Calu3 (cell line): ENCODE measurements around the gene RAVER1. TPM values are rescaled to one million over a fixed set of nuclear protein-coding genes. Genes with fewer than 3 reads are reported as not detected.
"Not testable (repeated sequence)": the region's sequence is repeated elsewhere in the genome, so short reads cannot be mapped to it uniquely, and the experiment has no call there.

ENCODE experiments used
- Bru-seq: library from RNA; stranded (reverse); fragments of 400-500 nt; gene quantifications from one replicate; lab custom pipeline; 2021; lab: Mats Ljungman, UMichigan
- BruChase-seq, 2 experiments: library from RNA; stranded (reverse); fragments of 400-500 nt; gene quantifications; one replicate each; lab custom pipeline; 2021; lab: Mats Ljungman, UMichigan
- BruUV-seq: library from RNA; stranded (reverse); fragments of 400-500 nt; replicated peaks from 2 replicates; lab custom pipeline; 2021; lab: Mats Ljungman, UMichigan
- CTCF ChIA-PET: fragments of 300-600 bp; sonication (Branson Sonifier 250); formaldehyde crosslinking; loops from one replicate; lab custom pipeline; 2022; ENCODE audit warnings: antibody characterized with exemption; lab: Charles Lee
- DNase-seq: peaks from one replicate; pipeline ENCODE4 v3.0.0; 2022
- H3K27ac Mint-ChIP-seq: one replicate; pipeline ENCODE4 v1.8.0; 2022; ENCODE audit warnings: mixed read lengths; ENCODE audit not compliant: unreplicated experiment
- H3K27me3 Mint-ChIP-seq: one replicate; pipeline ENCODE4 v1.8.0; 2022; ENCODE audit warnings: mixed read lengths; ENCODE audit not compliant: unreplicated experiment
- H3K36me3 Mint-ChIP-seq: one replicate; pipeline ENCODE4 v1.8.0; 2022; ENCODE audit warnings: mild to moderate bottlenecking, moderate library complexity, mixed read lengths; ENCODE audit not compliant: insufficient read depth, unreplicated experiment
- H3K4me1 Mint-ChIP-seq: one replicate; pipeline ENCODE4 v1.8.0; 2022; ENCODE audit warnings: mild to moderate bottlenecking, low read depth, mixed read lengths; ENCODE audit not compliant: unreplicated experiment
- H3K4me3 Mint-ChIP-seq: one replicate; pipeline ENCODE4 v1.8.0; 2022; ENCODE audit warnings: mild to moderate bottlenecking, low read depth, moderate library complexity, mixed read lengths; ENCODE audit not compliant: unreplicated experiment
- H3K9me3 Mint-ChIP-seq: one replicate; pipeline ENCODE4 v1.8.0; 2022; ENCODE audit warnings: low read depth, mixed read lengths; ENCODE audit not compliant: unreplicated experiment
- CTCF ChIP-seq: fragments of 200-600 bp; IDR thresholded peaks from one replicate; pipeline ENCODE4 v1.8.0; 2022; ENCODE audit warnings: antibody characterized with exemption; ENCODE audit not compliant: unreplicated experiment
- intact Hi-C: fragments of 100-400 bp; cut with micrococcal nuclease; formaldehyde crosslinking; loops from one replicate; pipeline ENCODE4 v1.10.0; 2022; ENCODE audit not compliant: unreplicated experiment
- long read RNA-seq: library from polyadenylated mRNA; stranded (forward); transcript quantifications from one replicate; pipeline ENCODE4 v2.0.0, GENCODE V29; 2022
- total RNA-seq: library from RNA; stranded (reverse); gene quantifications from 2 replicates; pipeline ENCODE4 v1.2.3, GENCODE V29; 2022

Gene RAVER1
- total RNA-seq, result 38.5 and 43.2 TPM in 2 replicates
- percentile 57 among the genes with signal in this experiment for Bru-seq, nascent RNA
- BruChase-seq, experiment 1, labeled RNA remaining after a 6-hour chase, result percentile 74 among the genes with signal in this experiment
- percentile 70 among the genes with signal in this experiment for BruChase-seq, experiment 2, labeled RNA remaining after a 2-hour chase
- long read RNA-seq, transcript RAVER1-208 (13 exons, 3,501 nt), result major isoform, 14 of 37 reads
- long read RNA-seq, partial matches to known transcripts, result 6 of 37 reads
- long read RNA-seq, other reads (novel, unspliced or antisense), result 17 of 37 reads

- Mint-ChIP-seq H3K4me1 (no peaks in the 10 kb centered on the region), H3K36me3 (peaks cover 44% of the 10 kb centered on the region), H3K27me3 (no peaks in the 10 kb centered on the region), H3K9me3 (no peaks in the 10 kb centered on the region), H3K4me3 (peak within 1 kb of the TSS; percentile 89), H3K27ac (peak within 1 kb of the TSS; percentile 66)
- intact Hi-C loops, result no loop called here
- no peak for TF ChIP-seq CTCF
- no TSS peak for BruUV-seq
- peak; percentile 94 for DNase-seq
- CTCF ChIA-PET, result interaction anchor here (0.6 to 1.0 kb wide), 2 partner anchors 55 to 213 kb away, joined by 3 to 4 read pairs; no protein-coding TSS in a partner anchor
Observed at GRCh38 chr19:10332965-10333757, at the start of gene RAVER1. TSS of gene RAVER1 (minus strand) at chr19:10333529. CDS start at chr19:10333507, 22 bp downstream.

- not testable (repeated sequence) for H3K27ac Mint-ChIP-seq, H3K4me3 Mint-ChIP-seq, H3K27me3 Mint-ChIP-seq, BruUV-seq, DNase-seq, H3K9me3 Mint-ChIP-seq
- CTCF ChIA-PET, result interaction anchor here (0.7 kb wide), 3 partner anchors 18 to 261 kb away, joined by 3 to 5 read pairs (median 4); no protein-coding TSS in a partner anchor
- Mint-ChIP-seq H3K4me1 (peaks cover 12% of the 10 kb centered on the region), H3K36me3 (peaks cover 23% of the 10 kb centered on the region)
- intact Hi-C loops, result loop anchor here (10.0 kb wide), 1 partner anchor 448 kb away; the partner anchor contains the start of gene OLFM2
Observed at GRCh38 chr19:10383223-10383499, 49.8 kb upstream of the RAVER1 start.

- Mint-ChIP-seq H3K27ac (peak within 1 kb of the TSS; percentile 98), H3K4me3 (peak within 1 kb of the TSS; percentile 94), H3K4me1 (peaks cover 12% of the 10 kb centered on the region), H3K36me3 (peaks cover 32% of the 10 kb centered on the region), H3K9me3 (no peaks in the 10 kb centered on the region), H3K27me3 (no peaks in the 10 kb centered on the region)
- intact Hi-C loops, result loop anchor here (10.0 kb wide), 1 partner anchor 446 kb away; the partner anchor contains the start of gene OLFM2
- no TSS peak for BruUV-seq
- no peak for TF ChIP-seq CTCF
- peak; percentile 92 for DNase-seq
- CTCF ChIA-PET, result interaction anchor here (0.6 to 1.6 kb wide), 5 partner anchors 8 to 487 kb away, joined by 4 to 11 read pairs (median 5); no protein-coding TSS in a partner anchor
Observed at GRCh38 chr19:10380313-10381102, 47.2 kb upstream of the RAVER1 start, which contains the start of gene TYK2. TSS of gene TYK2 (minus strand) at chr19:10380572. CDS start at chr19:10378406, 2,166 bp downstream.

- no peak for DNase-seq
- peaks cover 32% of the 10 kb centered on the region for H3K36me3 Mint-ChIP-seq
- CTCF ChIA-PET, result interaction anchor here (0.6 to 1.6 kb wide), 5 partner anchors 9 to 488 kb away, joined by 4 to 11 read pairs (median 5); no protein-coding TSS in a partner anchor
- TF ChIP-seq CTCF, result no peak
- intact Hi-C loops, result loop anchor here (10.0 kb wide), 1 partner anchor 445 kb away; the partner anchor contains the start of gene OLFM2
- peaks cover 12% of the 10 kb centered on the region for H3K4me1 Mint-ChIP-seq
- no peaks in the 10 kb centered on the region for H3K27me3 Mint-ChIP-seq
- no peaks in the 10 kb centered on the region for H3K9me3 Mint-ChIP-seq
- BruUV-seq, result TSS peak; percentile 92
- H3K4me3 Mint-ChIP-seq, result peak overlapping the region; percentile 94
- peak overlapping the region; percentile 98 for H3K27ac Mint-ChIP-seq
Observed at GRCh38 chr19:10379880-10380312, 46.6 kb upstream of the RAVER1 start.
